ENCODE results near the gene ZBTB7A.

The ZBTB7A gene

DNA sequence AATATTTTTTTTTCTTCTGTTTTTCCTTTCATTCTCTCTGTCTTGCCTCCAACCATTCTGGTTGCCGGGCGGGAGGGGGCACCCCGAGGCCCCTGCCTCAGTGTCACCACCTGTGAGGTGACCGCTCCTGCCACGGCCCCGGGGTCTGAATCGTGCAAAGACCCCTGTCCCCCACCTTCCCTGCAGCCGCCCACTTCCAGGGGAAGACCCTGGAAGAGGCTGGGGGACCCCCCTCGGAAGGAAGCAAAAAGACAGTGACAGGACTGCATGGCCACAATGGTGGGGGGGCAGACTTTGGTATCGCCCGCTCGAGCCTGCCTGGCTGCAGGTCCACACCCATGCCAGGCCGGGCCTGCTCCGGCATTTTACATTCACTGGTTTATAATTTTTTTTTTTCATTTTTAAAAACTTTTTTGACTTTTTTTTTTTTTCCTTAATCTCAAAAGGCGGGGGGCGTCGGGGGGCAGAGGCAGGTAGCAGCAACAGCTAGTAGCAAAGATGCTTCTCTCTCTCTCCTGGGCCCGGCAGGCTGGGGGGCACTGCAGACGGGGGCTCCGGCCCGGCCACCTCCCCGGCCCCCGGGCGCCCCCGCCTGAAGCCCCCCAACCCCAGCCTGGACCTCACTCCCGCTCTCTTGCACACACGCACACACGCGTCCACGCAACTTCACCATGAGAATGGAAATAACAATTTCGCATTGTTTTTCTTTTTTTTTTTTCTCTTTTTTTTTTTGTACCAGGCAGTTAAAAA, 22.6 kb downstream of the ZBTB7A start:
- Histone ChIP-seq H3K4me1 (ENCODE audit: control insufficient read depth, insufficient read depth, low read length) (no peaks in the 10 kb centered on the region), H3K36me3 (ENCODE audit: control insufficient read depth, insufficient read depth, low read length) (peaks cover 5% of the 10 kb centered on the region)

DNA sequence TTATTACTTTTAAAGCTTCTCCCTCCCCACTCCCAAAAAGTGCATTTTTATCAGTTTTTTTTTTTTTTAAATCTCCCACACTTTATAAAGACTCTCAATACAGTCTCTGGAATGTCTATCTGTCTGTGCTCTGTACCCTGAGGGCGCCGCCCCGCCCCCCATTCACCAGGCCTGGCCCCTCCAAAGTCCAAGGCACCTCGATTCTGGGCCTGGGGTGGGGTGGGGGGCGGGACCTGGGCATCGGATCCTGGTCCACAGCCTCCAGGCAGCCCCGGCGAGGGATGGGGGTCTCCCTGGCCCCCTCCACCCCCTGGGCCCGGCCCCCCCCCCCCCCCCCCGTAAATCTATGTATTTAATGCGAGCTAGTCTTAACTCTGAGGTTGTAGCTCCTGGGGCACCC, 23.3 kb downstream of the ZBTB7A start:
- no peak overlapping the region for H3K4me3 ChIP-seq (ENCODE audit: low read depth, low read length)
- no peaks in the 10 kb centered on the region for H3K9me3 ChIP-seq (ENCODE audit: control insufficient read depth, insufficient read depth, low read length)
- H3K36me3 ChIP-seq (ENCODE audit: control insufficient read depth, insufficient read depth, low read length) = peaks cover 4% of the 10 kb centered on the region
- no peaks in the 10 kb centered on the region for H3K4me1 ChIP-seq (ENCODE audit: control insufficient read depth, insufficient read depth, low read length)
- H3K27me3 ChIP-seq (ENCODE audit: control insufficient read depth, insufficient read depth, low read length) = no peaks in the 10 kb centered on the region
- H3K9ac ChIP-seq (ENCODE audit: low read depth, low read length) = no peak overlapping the region

More for the DNA sequence above, 22.6 kb downstream of the ZBTB7A start:
- Histone ChIP-seq H3K9me3 (ENCODE audit: control insufficient read depth, insufficient read depth, low read length) (no peaks in the 10 kb centered on the region), H3K9ac (ENCODE audit: low read depth, low read length) (no peak overlapping the region), H3K27me3 (ENCODE audit: control insufficient read depth, insufficient read depth, low read length) (no peaks in the 10 kb centered on the region), H3K4me3 (ENCODE audit: low read depth, low read length) (no peak overlapping the region)

DNA sequence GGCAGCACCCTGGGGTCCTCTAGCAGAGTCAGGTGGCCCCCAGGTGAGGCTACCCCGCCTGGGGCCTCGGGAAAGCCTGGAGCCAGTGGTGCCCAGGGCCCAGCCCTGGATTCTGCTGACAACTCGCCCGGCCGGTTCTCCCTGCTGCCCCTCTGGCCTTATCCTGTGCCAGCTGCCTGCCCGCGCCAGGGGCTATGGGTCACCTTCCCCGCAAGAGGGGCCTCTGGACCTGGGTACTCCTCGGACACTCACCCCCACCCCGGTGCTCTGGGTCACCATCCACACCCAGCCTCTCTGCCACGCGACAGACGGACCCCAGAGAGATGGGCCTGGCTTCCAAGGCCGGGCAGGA, 24.0 kb downstream of the ZBTB7A start:
- Histone ChIP-seq H3K9me3 (ENCODE audit: control insufficient read depth, insufficient read depth, low read length) (no peaks in the 10 kb centered on the region), H3K9ac (ENCODE audit: low read depth, low read length) (no peak overlapping the region), H3K4me1 (ENCODE audit: control insufficient read depth, insufficient read depth, low read length) (no peaks in the 10 kb centered on the region), H3K36me3 (ENCODE audit: control insufficient read depth, insufficient read depth, low read length) (peaks cover 2% of the 10 kb centered on the region), H3K4me3 (ENCODE audit: low read depth, low read length) (no peak overlapping the region), H3K27me3 (ENCODE audit: control insufficient read depth, insufficient read depth, low read length) (no peaks in the 10 kb centered on the region)

DNA sequence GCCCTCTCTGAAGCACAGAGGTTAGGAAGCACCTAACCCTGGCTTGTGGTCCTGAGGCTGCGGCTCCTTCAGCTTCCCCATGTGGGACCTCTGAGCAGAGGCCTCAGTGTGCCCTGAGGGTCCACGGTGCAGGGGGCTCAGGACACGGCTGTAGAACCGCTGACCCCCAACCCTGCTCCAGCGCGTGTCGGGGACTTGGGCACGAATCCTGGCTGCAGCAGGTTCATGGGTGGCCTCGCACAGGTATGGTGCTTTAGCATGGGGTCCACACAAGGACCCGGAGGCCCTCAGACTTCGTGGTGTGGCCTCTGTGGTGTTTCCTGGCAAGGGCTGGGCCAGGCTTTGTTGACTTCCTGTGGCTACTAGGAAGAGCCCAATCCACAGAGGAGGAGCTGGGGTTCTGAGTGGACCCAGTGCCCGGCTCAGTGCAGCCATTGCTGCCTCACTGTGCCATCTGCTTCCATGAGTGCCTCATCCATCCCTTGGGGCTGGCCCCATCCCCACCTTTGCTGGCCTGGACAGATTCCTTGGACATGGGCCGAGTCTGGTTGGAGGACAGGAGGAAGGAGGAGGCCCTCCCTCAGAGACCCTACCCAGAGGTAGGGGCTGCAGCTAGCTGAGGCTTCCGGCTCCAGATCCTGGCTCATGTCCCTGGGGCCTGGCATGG, 24.5 kb downstream of the ZBTB7A start:
- no peaks in the 10 kb centered on the region for H3K4me1 ChIP-seq (ENCODE audit: control insufficient read depth, insufficient read depth, low read length)
- no peaks in the 10 kb centered on the region for H3K9me3 ChIP-seq (ENCODE audit: control insufficient read depth, insufficient read depth, low read length)
- H3K27me3 ChIP-seq (ENCODE audit: control insufficient read depth, insufficient read depth, low read length) = no peaks in the 10 kb centered on the region
- peaks cover 6% of the 10 kb centered on the region for H3K36me3 ChIP-seq (ENCODE audit: control insufficient read depth, insufficient read depth, low read length)
- no peak overlapping the region for H3K9ac ChIP-seq (ENCODE audit: low read depth, low read length)
- no peak overlapping the region for H3K4me3 ChIP-seq (ENCODE audit: low read depth, low read length)

DNA sequence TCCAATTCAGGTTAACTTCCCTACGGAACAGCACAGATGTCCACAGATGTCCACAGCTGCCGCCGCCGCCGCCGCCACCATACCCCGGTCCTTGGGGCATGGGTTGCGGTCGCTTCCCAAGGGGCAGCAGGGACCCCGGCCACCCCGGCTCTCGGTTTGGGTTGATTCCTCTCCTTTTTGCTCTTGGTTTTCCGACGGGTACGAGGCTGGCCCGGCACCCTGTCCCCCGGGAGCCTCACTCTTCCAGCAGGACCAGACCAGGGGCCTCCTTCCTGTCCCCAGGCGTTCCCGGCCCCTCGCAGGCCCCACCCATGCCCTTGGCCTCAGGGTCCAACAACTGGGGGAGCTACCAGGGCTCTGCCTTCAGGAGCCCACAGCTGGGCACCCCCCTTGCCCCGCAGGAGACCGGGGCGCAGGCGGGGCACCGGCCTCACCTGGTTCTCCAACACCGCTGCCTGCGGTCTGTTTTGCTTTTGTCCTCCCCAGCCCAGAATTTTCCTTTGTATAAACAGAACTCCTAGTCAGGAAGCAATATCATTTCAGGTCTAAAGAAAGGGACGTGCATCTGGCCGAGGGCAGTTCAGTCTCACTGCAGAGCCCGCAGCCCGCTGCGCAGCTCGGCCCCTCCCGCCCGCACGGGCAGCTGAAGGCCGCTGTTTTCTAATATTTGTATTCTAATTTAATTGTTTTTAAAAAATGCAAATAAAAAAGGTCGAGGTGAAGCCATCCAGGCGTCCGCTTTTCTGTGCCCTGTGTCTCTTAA, 27.9 kb downstream of the ZBTB7A start:
- no peaks in the 10 kb centered on the region for H3K4me1 ChIP-seq (ENCODE audit: control insufficient read depth, insufficient read depth, low read length)
- no peak overlapping the region for H3K4me3 ChIP-seq (ENCODE audit: low read depth, low read length)
- H3K36me3 ChIP-seq (ENCODE audit: control insufficient read depth, insufficient read depth, low read length) = peaks cover 32% of the 10 kb centered on the region
- no peaks in the 10 kb centered on the region for H3K27me3 ChIP-seq (ENCODE audit: control insufficient read depth, insufficient read depth, low read length)
- H3K9ac ChIP-seq (ENCODE audit: low read depth, low read length) = no peak overlapping the region
- H3K9me3 ChIP-seq (ENCODE audit: control insufficient read depth, insufficient read depth, low read length) = no peaks in the 10 kb centered on the region

DNA sequence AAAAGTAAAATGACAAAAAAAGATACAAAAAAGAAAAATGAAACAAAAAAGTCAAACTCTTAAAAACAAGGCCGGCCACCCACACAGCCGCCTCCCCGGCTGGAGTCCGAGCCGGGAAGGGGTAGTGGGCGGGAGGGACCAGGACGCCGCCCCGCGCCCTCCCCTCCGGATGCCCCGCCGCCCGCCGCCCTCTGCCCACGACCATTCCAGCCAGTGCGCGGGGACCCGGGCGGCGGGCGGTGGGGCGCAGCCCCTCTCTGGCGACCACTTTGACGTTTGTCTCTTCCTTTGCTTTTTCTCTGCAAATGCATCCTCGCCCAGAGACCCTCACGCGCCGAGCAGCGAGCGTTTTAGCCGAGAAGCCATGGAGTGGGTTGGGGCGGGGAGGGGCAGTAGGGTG, 28.6 kb downstream of the ZBTB7A start:
- Histone ChIP-seq H3K27me3 (ENCODE audit: control insufficient read depth, insufficient read depth, low read length) (no peaks in the 10 kb centered on the region), H3K9ac (ENCODE audit: low read depth, low read length) (no peak overlapping the region), H3K4me3 (ENCODE audit: low read depth, low read length) (no peak overlapping the region), H3K36me3 (ENCODE audit: control insufficient read depth, insufficient read depth, low read length) (peaks cover 40% of the 10 kb centered on the region), H3K4me1 (ENCODE audit: control insufficient read depth, insufficient read depth, low read length) (no peaks in the 10 kb centered on the region), H3K9me3 (ENCODE audit: control insufficient read depth, insufficient read depth, low read length) (no peaks in the 10 kb centered on the region)

DNA sequence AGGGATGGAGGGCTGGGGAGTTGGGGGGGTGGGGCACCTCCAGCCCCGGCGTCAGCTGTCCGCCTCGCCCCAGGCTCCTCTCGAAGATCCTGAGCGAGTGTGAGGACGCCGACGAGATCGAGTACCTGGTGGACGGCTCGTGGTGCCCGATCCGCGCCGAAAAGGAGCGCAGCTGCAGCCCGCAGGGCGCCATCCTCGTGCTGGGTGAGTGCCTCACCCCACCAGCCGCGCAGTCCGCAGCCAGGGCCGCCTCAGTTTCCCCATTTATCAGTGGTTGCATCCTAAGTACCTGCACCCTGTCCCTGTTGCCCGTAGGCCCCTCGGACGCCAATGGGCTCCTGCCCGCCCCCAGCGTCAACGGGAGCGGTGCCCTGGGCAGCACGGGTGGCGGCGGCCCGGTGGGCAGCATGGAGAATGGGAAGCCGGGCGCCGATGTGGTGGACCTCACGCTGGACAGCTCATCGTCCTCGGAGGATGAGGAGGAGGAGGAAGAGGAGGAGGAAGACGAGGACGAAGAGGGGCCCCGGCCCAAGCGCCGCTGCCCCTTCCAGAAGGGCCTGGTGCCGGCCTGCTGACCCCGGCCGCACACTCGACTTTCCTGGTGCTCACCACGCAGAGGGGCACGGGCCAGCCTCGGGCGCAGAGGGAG, 29.3 kb downstream of the ZBTB7A start:
- Histone ChIP-seq H3K36me3 (ENCODE audit: control insufficient read depth, insufficient read depth, low read length) (peaks cover 45% of the 10 kb centered on the region), H3K27me3 (ENCODE audit: control insufficient read depth, insufficient read depth, low read length) (no peaks in the 10 kb centered on the region), H3K4me3 (ENCODE audit: low read depth, low read length) (no peak overlapping the region), H3K4me1 (ENCODE audit: control insufficient read depth, insufficient read depth, low read length) (no peaks in the 10 kb centered on the region), H3K9me3 (ENCODE audit: control insufficient read depth, insufficient read depth, low read length) (no peaks in the 10 kb centered on the region), H3K9ac (ENCODE audit: low read depth, low read length) (no peak overlapping the region)

DNA sequence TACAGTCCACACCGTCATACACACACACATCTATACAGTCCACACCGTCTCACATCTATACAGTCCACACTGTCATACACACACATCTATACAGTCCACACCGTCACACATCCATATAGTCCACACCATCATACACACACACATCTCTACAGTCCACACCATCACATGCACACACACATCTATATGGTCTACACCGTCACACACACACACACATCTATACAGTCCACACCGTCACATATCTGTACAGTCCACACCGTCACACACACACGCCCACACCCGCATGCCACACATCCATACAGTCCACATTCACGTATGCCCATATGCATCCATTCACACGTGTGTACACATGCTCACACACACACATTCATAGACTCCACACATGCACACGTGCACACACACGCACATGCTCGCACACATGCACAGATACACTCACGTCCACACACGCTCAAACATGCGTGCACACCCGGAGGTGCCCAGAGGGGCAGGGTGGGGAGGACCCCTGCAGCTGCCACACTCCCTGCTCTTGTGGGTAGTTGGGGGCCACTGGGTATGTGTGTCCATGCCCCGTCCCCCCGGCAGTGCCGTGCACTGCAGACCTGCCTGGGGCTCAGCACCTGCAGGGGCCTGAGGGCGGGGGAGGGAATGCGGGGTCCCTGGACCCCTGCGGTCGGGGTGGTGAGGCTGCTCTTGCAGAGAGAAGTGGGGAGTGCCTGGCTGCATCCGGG, 30.0 kb downstream of the ZBTB7A start:
- H3K4me1 ChIP-seq (ENCODE audit: control insufficient read depth, insufficient read depth, low read length) = no peaks in the 10 kb centered on the region
- H3K4me3 ChIP-seq (ENCODE audit: low read depth, low read length) = no peak overlapping the region
- H3K9ac ChIP-seq (ENCODE audit: low read depth, low read length) = no peak overlapping the region
- no peaks in the 10 kb centered on the region for H3K9me3 ChIP-seq (ENCODE audit: control insufficient read depth, insufficient read depth, low read length)
- H3K27me3 ChIP-seq (ENCODE audit: control insufficient read depth, insufficient read depth, low read length) = no peaks in the 10 kb centered on the region
- peaks cover 48% of the 10 kb centered on the region for H3K36me3 ChIP-seq (ENCODE audit: control insufficient read depth, insufficient read depth, low read length)

DNA sequence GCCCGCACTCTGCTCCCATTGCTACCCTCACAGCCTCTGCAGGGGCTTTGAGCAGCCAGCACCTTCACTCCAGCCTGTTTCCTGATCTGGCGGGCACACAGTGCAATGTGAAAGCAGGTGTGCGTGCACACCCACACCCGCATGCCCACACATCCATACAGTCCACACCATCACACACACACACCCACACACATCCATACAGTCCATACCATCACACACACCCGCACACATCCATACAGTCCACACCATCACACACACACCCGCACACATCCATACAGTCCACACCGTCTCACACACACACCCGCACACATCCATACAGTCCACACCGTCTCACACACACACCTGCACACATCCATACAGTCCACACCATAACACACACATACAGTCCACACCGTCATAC, 31.1 kb downstream of the ZBTB7A start:
- no peaks in the 10 kb centered on the region for H3K27me3 ChIP-seq (ENCODE audit: control insufficient read depth, insufficient read depth, low read length)
- no peak overlapping the region for H3K9ac ChIP-seq (ENCODE audit: low read depth, low read length)
- no peaks in the 10 kb centered on the region for H3K4me1 ChIP-seq (ENCODE audit: control insufficient read depth, insufficient read depth, low read length)
- H3K4me3 ChIP-seq (ENCODE audit: low read depth, low read length) = no peak overlapping the region
- peaks cover 52% of the 10 kb centered on the region for H3K36me3 ChIP-seq (ENCODE audit: control insufficient read depth, insufficient read depth, low read length)
- no peaks in the 10 kb centered on the region for H3K9me3 ChIP-seq (ENCODE audit: control insufficient read depth, insufficient read depth, low read length)

DNA sequence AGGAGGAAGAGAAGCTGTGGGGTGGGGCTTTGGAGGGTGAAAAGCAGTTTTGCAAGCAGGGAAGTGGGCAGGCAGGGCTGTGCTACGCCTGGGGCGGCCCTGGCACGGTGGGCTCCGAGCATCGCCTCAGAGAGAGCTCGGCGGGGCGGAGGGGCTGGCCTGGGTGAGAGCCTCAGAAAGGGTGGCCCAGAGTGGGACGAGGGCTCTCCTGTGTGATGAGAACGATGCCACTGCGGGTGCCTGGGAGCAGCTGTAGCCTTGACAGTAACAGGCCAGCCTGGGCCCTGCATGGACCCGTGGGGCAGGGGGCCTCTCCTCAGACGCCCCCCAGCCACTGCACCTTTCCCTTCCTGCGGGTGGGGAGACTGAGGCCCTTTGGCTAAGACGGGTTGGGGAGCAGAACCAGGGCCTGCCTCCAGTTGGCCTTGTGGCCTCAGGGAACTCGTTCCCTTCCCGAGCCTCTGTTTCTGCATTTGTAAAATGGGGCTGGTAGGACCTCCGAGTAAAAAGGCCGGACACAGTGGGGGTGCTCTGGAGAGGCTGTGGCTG, 31.6 kb downstream of the ZBTB7A start:
- Histone ChIP-seq H3K36me3 (ENCODE audit: control insufficient read depth, insufficient read depth, low read length) (peaks cover 52% of the 10 kb centered on the region), H3K4me1 (ENCODE audit: control insufficient read depth, insufficient read depth, low read length) (no peaks in the 10 kb centered on the region), H3K9me3 (ENCODE audit: control insufficient read depth, insufficient read depth, low read length) (no peaks in the 10 kb centered on the region), H3K4me3 (ENCODE audit: low read depth, low read length) (no peak overlapping the region), H3K27me3 (ENCODE audit: control insufficient read depth, insufficient read depth, low read length) (no peaks in the 10 kb centered on the region), H3K9ac (ENCODE audit: low read depth, low read length) (no peak overlapping the region)
